GM12874 (cell line): ENCODE data around the gene KIF26B.

ENCODE experiments used
- CTCF ChIP-seq: IDR thresholded peaks from 2 replicates; pipeline ENCODE4 v1.5.1; 2011; ENCODE audit warnings: low read depth, mild to moderate bottlenecking, control low read depth, low read length, moderate library complexity; ENCODE audit not compliant: insufficient read depth

Gene KIF26B

GRCh38 chr1:245590726-245591125, 435.9 kb downstream of the KIF26B start:
- TF ChIP-seq CTCF: no peak

DNA sequence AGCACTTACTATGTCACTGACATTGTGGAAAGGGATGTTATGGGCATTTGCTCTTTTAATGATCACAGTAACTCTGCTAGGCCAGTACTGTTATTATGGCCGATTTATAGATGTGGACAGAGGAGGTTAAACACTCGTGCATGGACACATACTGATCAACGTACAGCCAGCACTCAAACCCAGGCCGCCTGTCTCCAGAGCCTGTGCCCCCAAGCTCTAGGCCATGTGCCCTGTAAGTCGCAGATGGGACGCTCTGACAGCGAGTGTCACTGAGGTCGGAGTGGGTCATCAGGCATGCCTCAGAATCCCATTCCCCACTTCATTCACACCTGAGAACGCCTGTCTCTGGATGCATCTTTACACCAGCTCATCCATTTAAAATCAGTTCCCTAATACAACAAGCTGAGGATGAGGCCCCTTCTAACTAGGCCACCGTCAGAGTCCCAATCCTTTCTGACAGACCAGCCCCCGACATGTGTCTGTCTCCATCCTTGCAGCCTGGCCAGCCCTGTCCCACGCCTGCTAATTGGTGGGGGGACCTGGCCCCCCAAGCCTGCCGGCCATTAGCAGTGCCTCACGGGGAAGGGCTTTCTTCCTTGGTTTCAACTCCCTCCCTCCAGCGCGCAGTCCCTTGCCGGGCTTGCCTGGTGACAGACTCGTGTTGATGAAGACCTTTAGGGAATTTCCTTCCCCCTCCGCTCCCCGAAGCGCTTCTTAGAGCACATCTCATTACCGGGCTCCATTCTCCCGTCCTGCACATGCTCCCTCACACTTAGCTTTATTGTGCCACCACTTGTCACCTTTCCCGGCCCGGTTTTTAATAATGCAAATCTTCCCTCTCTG, 436.8 kb downstream of the KIF26B start:
- TF ChIP-seq CTCF: no peak

DNA sequence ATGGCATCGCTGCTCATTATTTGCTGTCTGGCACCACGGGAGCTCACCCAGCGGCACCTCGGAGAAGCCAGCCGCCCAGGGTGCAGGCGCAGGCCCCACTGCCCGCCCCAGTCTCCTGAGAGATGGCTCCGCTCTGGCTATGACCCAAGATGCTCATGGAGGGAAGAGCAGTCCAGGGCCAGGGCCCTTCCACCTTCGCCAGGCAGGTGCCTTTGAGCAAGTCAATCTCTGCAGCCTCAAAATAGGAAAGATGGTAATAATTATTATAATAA, 437.3 kb downstream of the KIF26B start:
- no peak for TF ChIP-seq CTCF

DNA sequence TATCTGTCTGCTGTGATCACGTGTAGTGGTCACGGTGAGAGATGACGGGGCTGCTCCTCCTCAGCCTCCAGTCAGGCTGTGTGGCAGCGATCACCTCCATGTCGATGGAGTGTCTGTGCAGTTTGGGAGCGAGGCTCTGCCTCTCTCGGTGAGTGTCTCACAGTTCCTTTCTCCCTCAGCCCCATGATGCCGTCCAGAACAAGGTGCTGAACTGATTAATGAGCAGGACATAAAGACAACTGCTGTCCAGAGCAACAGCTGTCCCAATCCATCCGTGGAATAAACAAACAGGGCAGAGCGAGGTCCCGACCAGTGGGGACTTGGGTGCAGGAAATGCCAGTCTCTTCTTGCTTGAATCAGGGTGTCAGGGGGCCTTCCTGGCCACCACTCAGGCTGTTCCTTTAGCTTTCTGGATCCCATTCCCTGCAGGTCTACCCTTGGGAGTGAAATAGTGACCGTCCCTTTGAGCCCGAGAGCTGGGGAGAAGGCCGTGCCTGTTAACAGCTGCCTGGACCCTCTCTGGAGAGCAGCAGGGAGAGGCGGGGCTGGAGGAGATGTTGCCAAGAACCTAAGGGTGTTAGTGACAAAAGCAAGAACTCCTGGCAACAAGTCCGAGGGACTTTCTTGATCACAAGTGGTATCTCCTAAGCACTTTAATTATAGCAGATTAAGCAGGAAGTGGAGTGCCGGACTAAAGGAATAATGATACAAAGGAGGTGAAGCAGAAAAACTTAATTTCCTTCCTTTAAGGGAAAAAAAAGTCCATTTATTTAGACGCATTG, 443.9 kb downstream of the KIF26B start:
- TF ChIP-seq CTCF: no peak

DNA sequence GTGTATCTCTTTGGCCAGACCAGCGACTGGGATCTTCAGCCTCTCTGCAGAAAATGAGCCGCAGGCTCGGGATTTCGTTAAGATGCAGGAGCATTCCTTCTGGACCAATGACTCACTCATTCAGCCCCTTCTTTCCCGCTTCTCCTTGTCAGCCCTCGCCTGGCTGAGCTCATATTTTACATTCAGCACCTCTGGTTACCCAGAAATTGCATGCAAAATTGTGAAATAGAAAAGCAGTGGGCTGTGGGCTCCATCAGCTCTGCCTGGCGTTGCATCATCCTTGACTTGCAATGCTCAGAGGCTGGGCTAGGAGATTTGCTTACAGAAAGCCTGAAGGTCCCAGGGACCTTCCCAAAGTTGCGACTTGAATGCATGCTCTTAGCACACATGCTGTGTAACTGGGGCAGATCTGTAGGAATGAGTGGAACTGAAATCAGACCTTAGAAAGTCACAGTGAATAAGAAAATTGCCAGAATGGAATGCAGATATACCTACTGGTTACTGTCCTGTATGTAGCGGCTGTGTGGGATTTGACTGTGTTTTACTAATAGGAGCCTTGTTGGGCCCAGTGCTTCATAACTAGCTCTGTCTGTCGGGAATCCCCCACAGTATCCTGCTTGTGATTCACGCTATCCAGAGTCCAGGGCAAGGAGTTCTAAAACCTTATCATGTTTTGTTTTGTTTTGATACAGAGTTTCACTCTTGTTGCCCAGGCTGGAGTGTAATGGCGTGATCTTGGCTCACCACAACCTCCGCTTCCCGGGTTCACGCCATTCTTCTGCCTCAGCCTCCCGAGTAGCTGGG, 444.8 kb downstream of the KIF26B start:
- no peak for TF ChIP-seq CTCF

GRCh38 chr1:245600658-245601057, 445.9 kb downstream of the KIF26B start:
- no peak for TF ChIP-seq CTCF

DNA sequence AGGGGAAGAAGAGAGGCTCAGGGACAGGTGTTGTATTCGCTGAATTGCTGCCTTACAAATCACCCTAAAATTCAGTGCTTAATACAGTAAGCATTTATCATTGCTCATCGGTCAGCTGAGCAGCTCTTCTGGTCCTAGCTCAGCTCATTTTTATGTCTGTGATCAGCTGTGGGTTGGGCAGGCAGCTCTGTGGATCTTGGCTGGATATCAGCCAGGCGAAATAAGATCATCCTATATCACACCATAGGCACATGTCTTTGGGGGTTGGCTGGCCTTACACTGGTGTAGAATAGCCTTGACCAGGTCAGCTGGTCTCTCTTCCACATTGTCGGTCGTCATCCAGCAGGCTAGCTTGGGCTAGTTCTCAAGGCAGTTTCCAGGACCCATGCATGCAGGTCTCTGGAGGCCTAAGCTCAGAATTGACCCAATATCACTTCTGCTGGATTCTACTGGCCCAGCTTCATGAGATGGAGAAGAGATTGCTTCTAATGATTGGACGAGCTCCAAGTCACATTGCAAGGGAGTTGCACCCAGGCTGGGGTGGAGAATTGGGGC, 448.6 kb downstream of the KIF26B start:
- no peak for TF ChIP-seq CTCF
